Activated CD8-positive, alpha-beta memory T cell treated with anti-CD3 and anti-CD28 coated beads for 4 hours (primary cell): ENCODE measurements around the gene CYP2A6.
"Not testable (repeated sequence)": the region's sequence is repeated elsewhere in the genome, so short reads cannot be mapped to it uniquely, and the experiment has no call there.

Experiments
- DNase-seq, 2 donors: peaks; one replicate each; pipeline ENCODE4 v3.0.0-alpha.2; 2020; ENCODE audit warnings: low read depth in 2 of 2

CYP2A6 gene, protein sequence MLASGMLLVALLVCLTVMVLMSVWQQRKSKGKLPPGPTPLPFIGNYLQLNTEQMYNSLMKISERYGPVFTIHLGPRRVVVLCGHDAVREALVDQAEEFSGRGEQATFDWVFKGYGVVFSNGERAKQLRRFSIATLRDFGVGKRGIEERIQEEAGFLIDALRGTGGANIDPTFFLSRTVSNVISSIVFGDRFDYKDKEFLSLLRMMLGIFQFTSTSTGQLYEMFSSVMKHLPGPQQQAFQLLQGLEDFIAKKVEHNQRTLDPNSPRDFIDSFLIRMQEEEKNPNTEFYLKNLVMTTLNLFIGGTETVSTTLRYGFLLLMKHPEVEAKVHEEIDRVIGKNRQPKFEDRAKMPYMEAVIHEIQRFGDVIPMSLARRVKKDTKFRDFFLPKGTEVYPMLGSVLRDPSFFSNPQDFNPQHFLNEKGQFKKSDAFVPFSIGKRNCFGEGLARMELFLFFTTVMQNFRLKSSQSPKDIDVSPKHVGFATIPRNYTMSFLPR

DNA sequence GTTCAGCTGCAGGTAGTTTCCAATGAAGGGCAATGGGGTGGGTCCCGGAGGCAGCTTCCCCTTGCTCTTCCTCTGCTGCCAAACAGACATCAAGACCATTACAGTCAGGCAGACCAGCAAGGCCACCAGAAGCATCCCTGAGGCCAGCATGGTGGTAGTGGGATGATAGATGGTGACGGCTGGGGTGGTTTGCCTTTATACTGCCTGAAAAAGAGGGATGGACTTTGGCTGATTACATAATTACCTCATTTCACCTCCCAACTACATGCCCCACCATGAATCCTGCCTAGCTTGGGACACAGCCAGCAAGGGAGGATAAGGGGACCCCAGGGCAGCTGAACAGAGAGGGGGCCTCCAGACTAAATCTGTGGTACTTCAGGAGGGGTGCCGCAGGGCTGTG is at the start of gene CYP2A6:
Gene CYP2A6 (minus strand): TSS at position 171 of the 400 bp plus-strand sequence. CDS start 21 bp downstream, at position 150.
- DNase-seq: not testable (repeated sequence)

DNA sequence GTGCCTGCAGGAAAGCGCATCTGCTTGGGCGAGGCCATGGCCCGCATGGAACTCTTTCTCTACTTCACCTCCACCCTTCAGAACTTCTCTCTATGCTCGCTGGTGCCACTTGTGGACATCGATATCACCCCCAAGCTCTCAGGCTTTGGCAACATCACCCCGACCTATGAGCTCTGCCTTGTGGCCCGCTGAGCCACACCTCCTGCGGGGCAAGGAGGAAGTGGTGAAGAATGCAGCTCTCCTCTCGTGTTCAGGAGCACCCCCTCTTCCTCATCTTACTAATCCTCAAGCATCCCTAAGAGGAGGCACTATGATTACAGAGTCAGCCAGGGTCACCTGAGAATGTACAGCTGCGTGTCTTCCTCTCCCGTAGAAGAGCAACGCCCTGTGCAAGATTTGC is 49.7 kb upstream of the CYP2A6 start:
- not testable (repeated sequence) for DNase-seq

DNA sequence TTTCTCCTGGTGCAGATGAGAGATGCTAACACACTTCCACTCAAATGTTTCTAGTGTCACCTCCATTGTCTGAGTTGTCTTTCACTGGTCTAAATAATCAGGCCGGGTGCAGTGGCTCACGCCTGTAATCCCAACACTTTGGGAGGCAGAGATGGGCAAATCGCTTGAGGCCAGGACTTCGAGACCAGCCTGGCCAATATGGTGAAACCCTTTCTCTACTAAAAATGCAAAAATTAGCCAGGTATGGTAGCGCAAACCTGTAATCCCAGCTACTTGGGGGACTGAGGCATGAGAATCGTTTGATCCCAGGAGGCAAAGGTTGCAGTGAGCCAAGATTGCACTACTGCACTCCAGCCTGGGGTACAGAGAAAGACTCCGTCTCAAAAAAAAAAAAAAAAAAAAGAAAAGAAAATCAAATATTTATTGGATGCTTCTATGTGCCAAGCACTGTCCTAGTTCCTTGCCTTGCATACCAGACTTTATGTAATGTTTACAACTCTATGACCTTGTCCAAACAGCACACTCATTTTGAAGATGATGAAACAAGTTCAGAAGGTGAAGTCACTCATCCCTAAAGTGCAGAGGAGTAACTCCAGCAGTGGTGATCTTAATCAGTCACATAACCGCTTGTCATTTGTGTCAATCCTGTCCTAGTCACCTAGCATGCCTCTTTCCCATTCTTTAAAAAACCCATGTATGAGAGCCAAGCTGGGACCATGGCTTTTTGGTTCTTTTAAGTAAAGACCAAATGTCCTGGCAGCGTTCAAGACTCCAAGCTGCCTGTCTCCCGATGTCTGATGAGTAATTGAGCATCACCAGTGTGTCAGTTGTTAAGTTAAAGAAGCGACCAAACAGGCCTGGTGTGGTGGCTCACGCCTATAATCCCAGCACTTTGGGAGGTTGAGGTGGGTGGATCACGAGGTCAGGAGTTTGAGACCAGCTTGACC is 46.9 kb upstream of the CYP2A6 start:
- DNase-seq: not testable (repeated sequence)

DNA sequence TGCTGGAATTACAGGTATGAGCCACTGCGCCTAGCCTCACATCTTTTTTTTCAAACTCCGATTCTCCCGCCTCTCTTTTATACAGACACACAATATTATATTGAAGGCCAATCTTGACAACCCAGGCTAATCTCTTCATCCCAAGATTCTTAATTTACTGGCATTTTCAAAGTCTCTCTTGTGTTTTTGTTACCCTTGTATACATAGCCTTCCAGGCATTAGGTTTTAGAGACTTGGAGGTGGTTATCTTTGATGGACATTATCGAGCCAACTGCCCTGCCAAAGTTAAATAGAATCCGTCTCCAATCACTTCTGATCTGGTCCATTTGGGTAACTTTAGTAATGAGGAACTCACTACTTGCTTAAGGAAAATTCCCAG is 46.2 kb upstream of the CYP2A6 start:
- DNase-seq: no peak

DNA sequence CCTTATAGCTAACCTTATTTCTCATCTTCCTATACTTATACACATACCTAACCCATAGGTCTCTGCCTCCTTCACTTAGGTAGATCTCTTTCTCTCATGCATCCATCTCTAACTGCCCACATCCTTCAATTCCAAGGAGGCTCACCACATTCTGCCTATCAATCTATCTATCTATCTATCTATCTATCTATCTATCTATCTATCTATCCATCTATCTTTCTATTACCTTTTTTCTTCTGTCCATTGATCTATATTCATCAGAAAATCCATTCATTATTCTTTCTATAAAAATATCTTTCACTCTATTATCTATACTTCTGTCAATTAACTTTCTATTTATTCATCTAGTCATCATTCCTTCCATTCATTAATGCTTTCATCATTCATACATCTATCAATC is 42.9 kb upstream of the CYP2A6 start:
- DNase-seq: no peak

DNA sequence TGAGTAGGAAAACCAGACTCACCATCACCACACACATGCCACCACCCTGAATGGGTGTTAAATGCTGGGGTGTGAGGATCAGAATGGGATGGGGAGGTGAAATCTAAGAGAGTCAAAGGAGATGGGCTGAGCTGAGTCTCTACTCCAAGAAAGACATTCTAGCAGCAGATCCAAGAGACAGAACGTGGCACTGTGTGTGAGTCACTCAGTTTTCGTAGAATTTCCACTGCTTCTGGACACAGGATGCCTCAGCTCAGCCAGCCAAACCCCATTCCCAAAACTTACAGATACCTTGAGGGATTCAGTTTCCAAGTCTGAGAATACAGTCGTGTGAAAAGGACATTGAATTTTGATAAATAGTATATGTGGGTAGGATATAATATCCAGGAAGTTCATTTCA is 39.1 kb upstream of the CYP2A6 start:
- no peak for DNase-seq

DNA sequence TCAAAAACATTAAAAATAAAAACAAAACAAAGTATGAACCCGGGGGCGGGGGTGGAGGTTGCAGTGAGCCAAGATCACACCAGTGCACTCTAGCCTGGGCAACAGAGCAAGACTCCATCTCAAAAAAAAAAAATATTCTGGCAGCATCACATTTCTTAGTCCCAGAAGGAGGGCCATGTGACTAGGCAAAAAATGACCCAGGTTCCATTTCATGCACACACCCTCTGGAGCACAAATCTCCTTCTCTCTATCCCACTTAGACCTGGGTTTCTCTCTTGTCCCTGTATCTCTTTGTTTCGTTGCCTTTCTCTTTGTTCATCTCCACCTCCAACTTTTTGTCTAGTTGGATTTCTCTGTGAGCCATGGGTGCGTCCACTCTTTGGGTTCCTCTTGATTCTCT is 37.9 kb upstream of the CYP2A6 start:
- no peak for DNase-seq

DNA sequence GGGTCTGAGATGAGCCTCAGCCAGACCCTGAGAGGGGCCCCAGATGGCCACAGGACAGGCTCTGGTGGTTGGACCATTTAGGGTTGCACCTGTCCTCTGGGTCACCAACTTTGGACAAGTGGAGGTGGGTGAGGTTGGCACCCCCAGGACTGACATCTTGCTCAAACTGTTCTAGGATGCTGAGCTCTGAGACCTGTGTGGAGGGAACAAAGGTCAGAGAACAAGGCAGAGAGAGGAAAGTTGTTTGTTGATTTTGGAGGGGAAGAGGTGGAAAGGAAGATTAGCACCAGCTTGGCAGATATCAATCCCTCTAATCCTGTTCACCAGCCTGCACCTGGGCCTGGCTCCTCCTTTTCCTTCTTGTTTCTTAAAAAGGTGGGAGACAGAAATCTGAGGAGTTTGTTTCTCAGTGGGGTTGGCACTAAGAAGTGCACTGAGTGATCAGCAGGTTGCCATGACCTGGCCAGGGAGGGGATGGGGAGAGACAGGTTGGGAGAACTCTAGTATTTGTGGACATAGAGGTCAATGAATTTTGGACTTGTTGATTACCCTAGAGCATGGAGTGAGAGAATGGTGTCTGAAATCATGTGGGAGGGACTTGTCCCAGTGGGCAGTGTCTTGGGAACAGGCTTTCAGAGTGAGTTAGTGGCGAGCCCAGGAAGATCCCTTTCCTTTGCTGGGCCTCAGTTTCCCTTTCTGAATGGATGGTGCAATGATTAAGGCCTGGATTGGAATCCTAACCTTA is 34.1 kb upstream of the CYP2A6 start:
- DNase-seq: not testable (repeated sequence)

DNA sequence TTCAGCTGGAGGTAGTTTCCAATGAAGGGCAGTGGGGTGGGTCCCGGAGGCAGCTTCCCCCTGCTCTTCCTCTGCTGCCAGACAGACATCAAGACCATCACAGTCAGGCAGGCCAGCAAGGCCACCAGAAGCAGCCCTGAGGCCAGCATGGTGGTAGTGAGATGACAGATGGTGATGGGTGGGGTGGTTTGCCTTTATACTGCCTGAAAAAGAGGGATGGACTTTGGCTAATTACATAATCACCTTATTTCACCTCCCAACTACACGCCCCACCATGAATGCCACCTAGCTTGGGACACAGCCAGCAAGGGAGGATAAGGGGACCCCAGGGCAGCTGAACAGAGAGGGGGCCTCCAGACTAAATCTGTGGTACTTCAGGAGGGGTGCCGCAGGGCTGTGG is 31.8 kb upstream of the CYP2A6 start, which contains the start of gene CYP2A7:
Gene CYP2A7 (minus strand): TSS at position 170 of the 400 bp plus-strand sequence. CDS start 21 bp downstream, at position 149.
- DNase-seq: not testable (repeated sequence)

DNA sequence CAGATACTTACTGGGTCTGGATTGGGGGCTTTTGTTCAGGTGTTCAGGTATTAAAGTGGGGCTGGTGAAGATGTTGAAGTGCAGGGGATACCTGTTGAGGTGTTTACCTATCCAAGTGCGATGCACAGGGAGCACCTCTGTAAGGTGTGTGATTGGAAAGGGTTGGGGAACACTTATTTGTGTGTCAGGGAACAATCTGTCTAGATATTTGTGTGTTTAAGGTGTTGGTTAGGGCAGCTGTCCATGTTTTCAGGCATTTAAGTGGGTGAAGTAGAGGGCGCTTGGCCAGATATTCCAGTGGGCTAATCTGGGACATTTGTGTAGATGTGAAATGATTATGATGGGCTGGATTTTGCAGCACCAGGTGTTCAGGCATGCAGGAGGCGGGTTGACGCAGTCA is 29.1 kb upstream of the CYP2A6 start:
- not testable (repeated sequence) for DNase-seq

DNA sequence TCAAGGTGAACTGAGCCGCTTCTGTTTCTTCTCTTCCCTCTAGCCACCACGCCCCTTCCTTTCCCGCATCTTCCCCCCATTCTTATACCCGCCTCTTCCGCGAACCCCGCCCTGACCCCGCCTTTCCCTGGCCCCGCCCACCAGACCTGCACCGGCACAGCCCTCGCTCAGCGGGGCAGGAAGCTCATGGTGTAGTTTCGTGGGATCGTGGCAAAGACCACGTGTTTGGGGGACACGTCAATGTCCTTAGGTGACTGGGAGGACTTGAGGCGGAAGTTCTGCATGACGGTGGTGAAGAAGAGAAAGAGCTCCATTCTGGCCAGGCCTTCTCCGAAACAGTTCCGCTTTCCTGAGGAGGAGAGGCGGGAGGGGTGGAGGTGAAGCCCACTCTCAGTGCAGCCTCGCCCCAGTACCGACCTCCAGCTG is 25.3 kb upstream of the CYP2A6 start:
- peak; percentile 60 to 66 for DNase-seq

DNA sequence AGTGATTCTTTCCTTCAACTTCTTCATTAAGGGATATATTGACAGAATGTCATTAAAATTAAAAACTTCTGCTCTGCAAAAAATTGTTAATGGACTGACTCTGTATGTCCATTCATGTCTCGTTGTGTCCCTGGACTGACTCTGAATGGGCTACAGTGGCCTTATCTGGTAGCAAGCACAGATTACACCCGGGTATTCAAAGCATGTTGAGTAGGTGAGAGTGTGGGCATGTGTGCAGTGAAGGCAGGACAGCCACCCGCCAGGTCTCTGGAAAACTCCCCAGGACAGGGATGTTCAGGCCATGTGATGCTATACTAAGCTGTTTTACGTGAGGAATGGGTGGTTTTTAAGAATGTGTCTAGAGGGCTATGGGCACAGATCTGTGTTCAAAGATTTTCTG is 24.6 kb upstream of the CYP2A6 start:
- not testable (repeated sequence) for DNase-seq

DNA sequence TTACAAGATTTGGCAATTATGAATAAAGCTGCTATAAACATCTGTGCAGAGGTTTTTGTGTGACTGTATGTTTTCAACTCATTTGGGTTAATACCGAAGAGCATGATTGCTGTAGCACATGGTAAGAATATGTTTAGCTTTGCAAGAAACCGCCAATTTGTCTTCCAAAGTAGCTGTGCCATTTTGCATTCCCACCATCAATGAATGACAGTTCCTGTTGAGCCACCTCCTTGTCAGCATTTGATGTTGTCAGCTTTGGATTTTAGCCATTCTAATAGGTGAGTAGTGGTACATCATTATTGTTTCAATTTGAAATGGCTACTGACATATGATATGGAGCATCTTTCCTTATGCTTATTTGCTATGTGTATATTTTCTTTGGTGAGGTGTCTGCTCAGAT is 23.6 kb upstream of the CYP2A6 start:
- not testable (repeated sequence) for DNase-seq

DNA sequence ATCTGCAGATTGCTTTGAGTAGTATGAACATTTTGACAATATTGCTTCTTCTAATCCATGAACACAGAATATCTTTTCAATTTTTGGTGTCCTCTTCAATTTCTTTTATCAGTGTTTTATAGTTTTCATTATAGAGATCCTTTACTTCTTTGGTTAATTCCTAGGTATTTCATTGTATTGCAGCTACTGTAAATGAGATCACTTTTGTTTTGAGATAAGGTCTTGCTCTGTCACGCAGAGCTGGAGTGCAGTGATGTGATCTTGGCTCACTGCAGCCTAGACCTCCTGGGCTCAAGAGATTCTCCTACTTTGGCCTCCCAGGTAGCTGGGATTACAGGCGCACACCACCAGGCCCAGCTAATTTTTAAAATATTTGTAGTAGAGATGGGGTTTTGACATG is 22.0 kb upstream of the CYP2A6 start:
- DNase-seq: no peak

DNA sequence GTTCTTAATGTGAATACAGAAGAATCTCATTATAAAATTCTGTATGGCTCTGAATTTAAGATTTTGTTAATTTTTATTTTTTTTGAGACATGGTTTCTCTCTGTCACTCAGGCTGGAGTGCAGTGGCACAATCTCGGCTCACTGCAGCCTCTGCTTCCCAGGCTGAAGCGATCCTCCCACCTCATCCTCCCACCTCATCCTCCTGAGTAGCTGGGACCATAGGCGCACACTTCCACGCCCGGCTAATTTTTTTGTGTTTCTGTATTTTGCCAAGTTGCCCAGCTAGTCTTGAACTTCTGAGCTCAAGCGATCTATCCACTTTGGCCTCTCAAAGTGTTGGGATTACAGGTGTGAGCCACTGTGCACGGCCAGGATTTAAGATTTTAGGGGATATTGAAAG is 17.5 kb upstream of the CYP2A6 start:
- DNase-seq: no peak

DNA sequence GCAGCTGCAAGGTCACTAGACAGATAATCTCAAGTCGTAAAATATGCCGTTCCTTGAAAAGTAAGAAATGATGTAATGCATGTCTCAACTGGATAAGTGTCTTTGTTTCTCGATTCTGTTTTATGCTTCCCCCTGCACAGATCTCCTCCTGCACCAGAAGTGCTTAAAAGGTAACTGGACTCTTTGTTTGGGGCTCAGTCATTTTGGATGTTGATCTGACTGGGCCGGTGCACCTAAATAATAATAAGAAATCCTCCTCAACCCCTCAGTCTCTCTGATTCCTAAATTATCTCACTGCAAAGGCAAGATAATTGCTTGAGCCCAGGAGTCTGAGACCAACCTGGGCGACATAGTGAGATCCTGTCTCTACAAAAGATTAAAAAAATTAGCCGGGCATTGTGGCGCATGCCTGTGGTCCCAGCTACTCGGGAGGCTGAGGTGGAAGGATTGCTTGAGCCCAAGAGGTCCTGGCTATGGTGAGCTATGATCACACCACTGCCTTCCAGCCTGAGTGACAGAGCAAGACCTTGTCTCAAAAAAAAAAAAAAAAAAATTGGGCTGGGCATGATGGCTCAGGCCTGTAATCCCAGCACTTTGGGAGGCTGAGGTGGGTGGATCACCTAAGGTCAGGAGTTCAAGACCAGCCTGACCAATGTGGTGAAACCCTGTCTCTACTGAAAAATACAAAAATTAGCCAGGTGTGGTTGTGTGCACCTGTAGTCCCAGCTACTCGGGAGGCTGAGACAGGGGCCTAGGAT is 14.7 kb upstream of the CYP2A6 start:
- not testable (repeated sequence) for DNase-seq

DNA sequence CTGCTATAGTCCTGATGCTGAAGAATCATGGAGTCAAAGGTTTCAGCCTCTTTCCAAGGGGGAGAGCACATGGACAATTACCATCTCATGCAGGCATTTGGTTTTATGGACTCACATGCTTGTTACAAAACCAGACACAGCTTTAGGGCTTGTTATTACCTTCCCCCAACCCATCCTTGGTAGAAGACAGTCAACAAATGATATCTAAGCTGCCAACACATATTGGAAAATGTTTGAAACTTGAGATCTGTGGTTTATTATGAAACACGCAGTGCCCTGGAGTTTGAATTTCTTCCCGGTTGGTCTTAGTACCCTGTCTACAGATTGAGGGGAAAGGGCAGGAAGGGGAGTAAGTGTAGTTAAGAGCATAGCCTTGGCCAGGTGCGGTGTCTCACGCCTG is 12.5 kb upstream of the CYP2A6 start:
- DNase-seq: no peak

DNA sequence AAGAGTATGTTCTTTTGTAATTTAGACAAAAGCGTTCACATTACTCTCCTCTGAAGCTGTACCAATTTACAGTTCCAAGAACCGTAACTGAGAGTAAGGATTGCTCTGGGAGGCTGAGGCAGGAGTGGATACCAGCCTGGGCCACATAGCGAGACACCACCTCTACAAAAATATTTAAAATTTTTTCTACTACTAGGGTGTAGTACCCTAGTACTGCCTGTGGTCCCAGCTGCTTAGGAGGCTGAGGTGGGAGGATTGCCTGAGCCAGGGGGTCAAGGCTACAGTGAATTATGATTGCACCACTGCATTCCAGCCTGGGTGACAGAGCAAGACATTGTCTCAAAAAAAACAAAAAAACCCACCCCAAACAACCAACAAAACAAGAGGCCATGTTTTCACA is 12.1 kb upstream of the CYP2A6 start:
- no peak for DNase-seq

DNA sequence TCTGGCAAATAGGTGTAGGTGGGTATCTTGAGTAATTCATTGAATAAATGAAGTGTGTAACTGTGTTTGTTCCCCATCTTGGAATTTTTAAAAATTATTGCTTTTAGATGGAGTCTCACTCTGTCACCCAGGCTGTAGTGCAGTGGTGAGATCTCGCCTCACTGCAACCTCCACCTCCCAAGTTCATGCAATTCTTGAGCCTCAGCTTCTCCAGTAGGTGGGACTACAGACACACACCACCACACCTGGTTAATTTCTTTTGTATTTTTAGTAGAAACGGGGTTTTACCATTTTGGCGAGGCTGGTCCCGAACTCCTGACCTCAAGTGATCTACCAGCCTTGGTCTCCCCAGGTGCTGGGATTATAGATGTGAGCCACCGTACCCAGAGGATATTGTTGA is 7.9 kb upstream of the CYP2A6 start:
- no peak for DNase-seq

DNA sequence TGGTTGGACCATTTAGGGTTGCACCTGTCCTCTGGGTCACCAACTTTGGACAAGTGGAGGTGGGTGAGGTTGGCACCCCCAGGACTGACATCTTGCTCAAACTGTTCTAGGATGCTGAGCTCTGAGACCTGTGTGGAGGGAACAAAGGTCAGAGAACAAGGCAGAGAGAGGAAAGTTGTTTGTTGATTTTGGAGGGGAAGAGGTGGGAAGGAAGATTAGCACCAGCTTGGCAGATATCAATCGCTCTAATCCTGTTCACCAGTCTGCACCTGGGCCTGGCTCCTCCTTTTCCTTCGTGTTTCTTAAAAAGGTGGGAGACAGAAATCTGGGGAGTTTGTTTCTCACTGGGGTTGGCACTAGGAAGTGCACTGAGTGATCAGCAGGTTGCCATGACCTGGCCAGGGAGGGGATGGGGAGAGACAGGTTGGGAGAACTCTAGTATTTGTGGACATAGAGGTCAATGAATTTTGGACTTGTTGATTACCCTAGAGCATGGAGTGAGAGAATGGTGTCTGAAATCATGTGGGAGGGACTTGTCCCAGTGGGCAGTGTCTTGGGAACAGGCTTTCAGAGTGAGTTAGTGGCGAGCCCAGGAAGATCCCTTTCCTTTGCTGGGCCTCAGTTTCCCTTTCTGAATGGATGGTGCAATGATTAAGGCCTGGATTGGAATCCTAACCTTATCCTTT is 2.4 kb upstream of the CYP2A6 start:
- not testable (repeated sequence) for DNase-seq
